ENCODE data around the gene CREM.
A peak's percentile ranks its signal among the peaks of the same experiment; 100 is the strongest.

The CREM gene

GRCh38 chr10:35219891-35220890, 93.5 kb downstream of the CREM start:
- DNase-seq (ENCODE audit: low read depth) = peak; percentile 42

DNA sequence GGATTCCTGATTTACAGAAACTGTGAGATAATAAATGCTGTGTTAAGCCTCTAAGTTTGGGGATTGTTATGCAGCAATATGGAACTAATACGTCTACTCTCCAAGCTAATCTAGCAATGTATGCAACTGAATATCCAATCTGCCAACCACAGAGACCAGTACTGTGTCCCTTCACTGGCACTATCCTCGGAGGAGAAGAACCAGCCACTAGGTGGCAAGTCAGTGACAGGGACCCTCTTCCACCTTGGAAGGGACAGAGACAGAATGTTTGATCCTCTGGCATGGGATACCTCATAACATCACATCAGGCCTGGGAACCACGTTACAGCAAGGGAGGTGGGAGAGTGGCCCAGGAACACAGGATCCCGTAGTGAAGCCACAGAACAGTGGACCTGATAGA, 96.4 kb downstream of the CREM start:
- no peak for DNase-seq (ENCODE audit: low read depth)

DNA sequence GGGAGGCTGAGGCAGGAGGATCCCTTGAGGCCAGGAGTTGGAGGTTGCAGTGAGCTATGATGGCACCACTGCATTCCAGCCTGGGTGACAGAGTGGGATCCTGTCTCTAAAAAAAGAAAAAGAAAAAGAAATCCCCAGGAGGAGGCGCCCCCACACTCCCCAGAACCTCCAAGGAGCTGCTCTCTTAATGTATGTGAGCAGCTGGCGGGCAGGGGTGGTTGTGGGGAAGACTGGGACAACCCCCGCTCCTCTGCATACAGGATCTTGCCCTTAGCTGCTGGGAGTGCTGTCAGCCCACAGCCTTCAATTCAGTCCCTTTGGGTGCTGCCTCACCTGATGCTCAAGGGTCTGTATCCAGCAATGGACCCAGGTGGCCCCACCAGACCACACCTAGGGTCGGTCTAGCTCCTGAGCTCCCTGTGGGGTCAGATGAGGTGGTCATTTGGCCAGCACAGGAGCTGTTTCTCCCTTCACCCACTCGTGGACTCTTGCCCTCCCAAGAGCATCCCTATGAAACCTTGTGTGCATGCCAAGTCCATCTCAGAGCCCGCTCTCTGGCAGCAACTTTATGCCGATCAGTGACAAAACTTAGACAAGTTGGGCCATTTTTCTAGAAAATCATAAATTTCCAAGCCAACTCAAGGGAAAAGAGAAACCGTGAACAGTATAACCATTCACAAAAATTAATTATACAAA, 97.5 kb downstream of the CREM start:
- no peak for DNase-seq (ENCODE audit: low read depth)

DNA sequence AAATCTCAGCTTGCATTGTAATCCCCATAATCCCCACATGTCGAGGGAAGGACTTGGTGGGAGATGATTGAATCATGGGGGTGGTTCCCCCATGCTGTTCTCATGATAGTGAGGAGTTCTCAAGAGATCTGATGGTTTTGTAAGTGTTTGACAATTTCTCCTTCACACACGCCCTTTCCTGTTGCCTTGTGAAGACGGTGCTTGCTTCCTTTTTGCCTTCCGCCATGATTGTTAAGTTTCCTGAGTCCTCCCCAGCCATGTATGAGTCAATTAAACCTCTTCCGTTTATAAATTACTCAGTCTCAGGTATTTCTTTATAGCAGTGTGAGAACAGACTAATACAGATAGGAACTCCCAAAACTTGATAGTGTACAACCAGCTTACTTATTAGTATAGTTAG, 98.6 kb downstream of the CREM start:
- no peak for DNase-seq (ENCODE audit: low read depth)

GRCh38 chr10:35226507-35226906, 99.9 kb downstream of the CREM start:
- DNase-seq (ENCODE audit: low read depth) = no peak

GRCh38 chr10:35228058-35228457, 101.4 kb downstream of the CREM start:
- DNase-seq (ENCODE audit: low read depth) = no peak

GRCh38 chr10:35231646-35232045, 105.0 kb downstream of the CREM start:
- DNase-seq (ENCODE audit: low read depth) = no peak

DNA sequence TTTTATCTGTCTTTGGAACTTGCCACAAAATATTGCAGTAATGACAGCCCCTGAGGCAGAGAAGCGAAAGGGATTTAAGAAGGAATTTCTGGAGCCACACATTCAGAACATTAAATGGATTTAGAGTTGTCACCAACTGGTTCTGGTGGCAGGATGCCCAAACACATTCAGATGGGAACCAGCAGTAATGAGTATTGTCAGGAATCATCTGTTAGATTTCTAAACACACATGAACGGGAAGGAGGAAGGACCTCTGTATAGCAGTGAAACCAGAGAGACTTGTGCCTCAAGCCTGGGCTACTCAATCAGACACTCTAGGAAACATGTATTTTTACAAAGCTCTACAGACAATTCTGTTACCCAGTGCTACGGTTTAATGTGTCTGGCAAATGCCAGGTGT, 105.9 kb downstream of the CREM start:
- no peak for DNase-seq (ENCODE audit: low read depth)

GRCh38 chr10:35234073-35234472, 107.4 kb downstream of the CREM start:
- DNase-seq (ENCODE audit: low read depth) = no peak

GRCh38 chr10:35236739-35237138, 110.1 kb downstream of the CREM start:
- no peak for DNase-seq (ENCODE audit: low read depth)

- no peak for DNase-seq (ENCODE audit: low read depth)
These were observed 111.3 kb downstream of the CREM start for GRCh38 chr10:35237766-35238512.

- DNase-seq (ENCODE audit: low read depth) = no peak
These were observed 117.9 kb downstream of the CREM start for GRCh38 chr10:35244549-35244948.

DNA sequence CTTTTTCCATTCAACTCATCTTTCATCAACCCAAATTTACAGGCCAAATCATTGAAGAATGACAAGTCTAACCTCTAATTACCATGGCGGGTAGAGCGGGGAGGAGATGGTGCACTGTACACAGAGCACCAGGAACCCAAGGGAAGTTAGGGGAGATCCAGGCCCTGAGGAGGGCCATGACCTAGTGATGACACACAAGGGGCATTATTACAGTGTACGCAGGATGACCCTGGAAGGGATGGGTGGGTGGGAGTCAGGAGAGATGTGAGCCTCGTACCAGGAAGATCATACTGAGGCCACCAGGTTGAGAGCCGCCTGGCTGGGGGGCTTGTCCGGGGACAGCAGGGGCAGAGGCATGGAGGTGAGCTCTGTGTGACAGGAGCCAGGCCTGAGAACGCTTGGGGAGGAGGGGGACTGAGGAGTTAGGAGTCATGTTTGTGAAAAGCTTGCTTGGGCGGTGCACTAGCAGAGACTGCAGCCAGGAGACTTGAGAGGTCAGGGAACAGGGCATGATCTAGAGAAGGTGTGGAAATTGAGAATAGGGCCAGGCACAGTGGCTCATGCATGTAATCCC, 120.2 kb downstream of the CREM start:
- no peak for DNase-seq (ENCODE audit: low read depth)

DNA sequence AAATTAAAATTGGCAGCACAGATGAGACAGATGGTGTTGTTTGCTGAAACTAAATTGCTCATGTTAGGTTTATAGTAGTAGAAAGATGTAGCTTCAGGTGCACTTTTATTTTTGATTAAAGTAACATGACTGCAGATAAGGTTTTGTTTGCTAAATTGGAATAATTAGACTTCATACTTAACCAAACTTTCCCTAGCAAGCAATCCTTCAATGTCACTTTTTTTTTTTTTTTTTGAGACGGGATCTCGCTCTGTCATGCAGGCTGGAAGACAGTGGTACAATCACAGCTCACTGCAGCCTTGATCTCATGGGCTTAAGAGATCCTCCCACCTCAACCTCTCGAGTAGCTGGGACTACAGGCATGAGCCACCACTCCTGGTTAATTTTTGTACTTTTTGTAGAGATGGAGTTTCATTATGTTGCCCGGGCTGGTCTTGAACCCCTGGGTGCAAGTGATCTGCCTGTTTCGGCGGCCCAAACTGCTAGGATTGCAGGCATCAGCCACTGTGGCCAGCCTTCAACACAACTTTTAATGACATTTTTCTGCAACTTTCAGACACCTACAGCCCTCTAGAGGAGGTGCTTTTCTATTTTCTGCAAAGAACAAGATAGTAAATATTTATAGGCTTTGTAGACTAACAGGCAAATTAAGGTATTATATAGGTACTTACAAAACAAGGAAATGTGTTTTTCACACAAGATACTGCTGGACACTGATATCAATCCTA, 124.9 kb downstream of the CREM start:
- no peak for DNase-seq (ENCODE audit: low read depth)

GRCh38 chr10:35257057-35257983, 130.7 kb downstream of the CREM start:
- no peak for DNase-seq (ENCODE audit: low read depth)

DNA sequence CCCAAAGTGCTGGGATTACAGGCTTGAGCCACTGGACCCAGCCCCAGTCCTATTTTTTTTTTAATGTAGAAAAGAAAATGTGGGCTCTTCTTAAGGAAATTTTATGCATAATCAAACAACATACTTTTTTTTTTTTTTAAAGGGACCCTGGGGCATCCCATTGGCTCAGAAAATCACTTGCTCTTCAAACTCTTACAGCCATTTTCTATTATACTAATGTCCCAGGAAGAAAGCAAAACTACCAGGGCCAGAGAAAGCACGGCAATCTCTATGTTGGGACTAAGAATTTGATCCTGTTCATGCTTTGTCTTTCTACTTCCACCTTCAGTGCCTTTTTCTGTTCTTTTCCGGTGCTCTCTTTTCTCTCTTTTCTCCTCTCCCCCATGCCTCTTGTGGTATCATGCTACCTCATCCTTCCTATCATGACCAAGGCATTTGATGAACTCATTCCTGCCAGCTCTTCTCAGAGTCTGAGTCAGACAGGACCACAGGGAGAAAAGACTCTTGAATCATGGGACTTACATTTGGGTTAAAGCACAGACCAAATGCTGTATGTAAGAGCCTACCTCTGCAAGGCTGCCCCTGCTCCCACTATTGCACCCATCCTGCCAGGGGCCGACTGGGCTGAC, 133.2 kb downstream of the CREM start:
- peak; percentile 94 for DNase-seq (ENCODE audit: low read depth)

- DNase-seq (ENCODE audit: low read depth) = no peak
These were observed 135.8 kb downstream of the CREM start for GRCh38 chr10:35262436-35262835.
